CD4-positive, alpha-beta T cell treated with Interleukin-2 at 100 ng/mL for 4 hours (primary cell): ENCODE measurements around the gene EPHB2.

Source experiments
- DNase-seq: peaks from one replicate; pipeline ENCODE4 v3.0.0-alpha.2; 2020; ENCODE audit warnings: low spot score

The EPHB2 gene

GRCh38 chr1:22951796-22952195, 241.2 kb downstream of the EPHB2 start:
- no peak for DNase-seq

GRCh38 chr1:22952694-22953056, 242.0 kb downstream of the EPHB2 start:
- no peak for DNase-seq

GRCh38 chr1:22953057-22953739, 242.6 kb downstream of the EPHB2 start:
- DNase-seq, result no peak

GRCh38 chr1:22953740-22954141, 243.1 kb downstream of the EPHB2 start:
- DNase-seq, result no peak

GRCh38 chr1:22955146-22955545, 244.5 kb downstream of the EPHB2 start:
- DNase-seq, result no peak

GRCh38 chr1:22957066-22957465, 246.4 kb downstream of the EPHB2 start:
- no peak for DNase-seq

GRCh38 chr1:22958556-22958955, 247.9 kb downstream of the EPHB2 start:
- no peak for DNase-seq

GRCh38 chr1:22959545-22960360, 249.1 kb downstream of the EPHB2 start:
- no peak for DNase-seq

GRCh38 chr1:22962558-22962957, 251.9 kb downstream of the EPHB2 start:
- DNase-seq, result no peak

GRCh38 chr1:22963044-22963677, 252.5 kb downstream of the EPHB2 start:
- DNase-seq, result no peak

GRCh38 chr1:22966309-22966708, 255.7 kb downstream of the EPHB2 start:
- DNase-seq, result no peak

- no peak for DNase-seq
Observed at GRCh38 chr1:22967833-22968232, 257.2 kb downstream of the EPHB2 start.

GRCh38 chr1:22969304-22969709, 258.7 kb downstream of the EPHB2 start:
- no peak for DNase-seq

- DNase-seq, result no peak
Observed at GRCh38 chr1:22970096-22970495, 259.5 kb downstream of the EPHB2 start.
